Measurements from ENCODE around the gene TRAPPC13. TPM values are rescaled to one million over a fixed set of nuclear protein-coding genes. Genes with fewer than 3 reads are reported as not detected.
"Not testable (repeated sequence)": the region's sequence is repeated elsewhere in the genome, so short reads cannot be mapped to it uniquely, and the experiment has no call there.

The TRAPPC13 gene
- total RNA-seq, 1 donor from 2014 or later: 24.5 TPM

GRCh38 chr5:65676056-65676455 lies 51.2 kb downstream of the TRAPPC13 start:
- DNase-seq (ENCODE audit: low read depth, low spot score): not testable (repeated sequence)

- no peak for DNase-seq (ENCODE audit: low read depth, low spot score)
These were observed 57.3 kb downstream of the TRAPPC13 start for GRCh38 chr5:65682148-65682547.

GRCh38 chr5:65693121-65693520 lies 68.3 kb downstream of the TRAPPC13 start:
- no peak for DNase-seq (ENCODE audit: low read depth, low spot score)

- DNase-seq (ENCODE audit: low read depth, low spot score): no peak
These were observed 70.4 kb downstream of the TRAPPC13 start for GRCh38 chr5:65695162-65695755.

GRCh38 chr5:65695896-65696295 lies 71.1 kb downstream of the TRAPPC13 start:
- DNase-seq (ENCODE audit: low read depth, low spot score): no peak

- no peak for DNase-seq (ENCODE audit: low read depth, low spot score)
These were observed 72.1 kb downstream of the TRAPPC13 start for GRCh38 chr5:65696892-65697291.

GRCh38 chr5:65699338-65699737 lies 74.5 kb downstream of the TRAPPC13 start:
- DNase-seq (ENCODE audit: low read depth, low spot score): no peak

GRCh38 chr5:65702036-65702435 lies 77.2 kb downstream of the TRAPPC13 start:
- no peak for DNase-seq (ENCODE audit: low read depth, low spot score)

- DNase-seq (ENCODE audit: low read depth, low spot score): no peak
These were observed 79.9 kb downstream of the TRAPPC13 start for GRCh38 chr5:65704621-65705239.

GRCh38 chr5:65707663-65708062 lies 82.8 kb downstream of the TRAPPC13 start:
- no peak for DNase-seq (ENCODE audit: low read depth, low spot score)

- DNase-seq (ENCODE audit: low read depth, low spot score): no peak
These were observed 83.3 kb downstream of the TRAPPC13 start for GRCh38 chr5:65708145-65708544.

Other genes with a start within 250 kb of the TRAPPC13 start
- 73.1 and 117 TPM in 2 replicates for gene ADAMTS6, start 143.1 kb upstream of the TRAPPC13 start, total RNA-seq
- 17.8 and 22.3 TPM in 2 replicates for gene CENPK, start 61.9 kb upstream of the TRAPPC13 start, total RNA-seq
- gene PPWD1, start 61.7 kb upstream of the TRAPPC13 start, total RNA-seq: 29.9 and 44.7 TPM in 2 replicates
- gene TRIM23, start 694 bp upstream of the TRAPPC13 start, total RNA-seq: 20.3 and 32.5 TPM in 2 replicates
- 3.9 and 5.5 TPM in 2 replicates for gene SHLD3, start within 50 bp of the TRAPPC13 start, total RNA-seq
- gene SGTB, start 97.1 kb downstream of the TRAPPC13 start, total RNA-seq: 11.8 and 17.1 TPM in 2 replicates
- 46.0 and 73.0 TPM in 2 replicates for gene NLN, start 97.2 kb downstream of the TRAPPC13 start, total RNA-seq